Adrenal gland (tissue), 5 donors: Measurements from ENCODE around the gene RPL26.

Experiments
- POLR2A ChIP-seq, 2 donors: fragments of 450-650 bp; IDR thresholded peaks; one replicate each; pipeline ENCODE4 v1.6.1; 2017; ENCODE audit warnings: antibody characterized with exemption in 2 of 2, mild to moderate bottlenecking in 2 of 2, moderate library complexity in 1 of 2
- TF ChIP-seq, protein P1 (sequence below), 6 experiments: fragments of 450-650 bp in 4 of 6; fragments of 200-600 bp in 2 of 6; sonication (generic) in 1 of 6; IDR thresholded peaks; 1 replicate in 5 of 6; 2 replicates in 1 of 6; pipeline versions ENCODE4 v1.5.1 to v1.8.0; 2016 to 2021; ENCODE audit warnings: antibody characterized with exemption in 6 of 6, mild to moderate bottlenecking in 2 of 6, moderate library complexity in 1 of 6
- donor health status: DM: no; HTN: no; CAD: no.

DNA sequence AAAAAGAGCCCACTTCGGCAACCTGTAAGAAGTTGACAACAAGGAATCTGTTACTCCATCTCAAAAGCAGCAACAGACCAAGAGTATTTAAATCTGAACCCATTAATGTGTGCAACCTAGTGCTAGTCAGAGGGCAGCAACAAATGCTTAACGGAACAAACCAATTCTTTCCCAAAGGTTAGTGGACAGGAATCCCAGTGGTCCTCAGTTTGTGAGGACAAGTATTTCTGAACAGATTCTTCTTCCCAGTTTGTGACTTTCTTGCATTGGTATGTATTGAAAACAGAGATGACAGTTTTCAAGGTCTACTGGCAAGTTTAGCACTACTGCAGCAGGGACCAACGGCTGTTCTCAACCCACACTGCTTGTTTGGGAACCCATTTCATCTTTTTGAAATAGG lies 2.9 kb downstream of the RPL26 start:
- TF ChIP-seq, protein P1, sequence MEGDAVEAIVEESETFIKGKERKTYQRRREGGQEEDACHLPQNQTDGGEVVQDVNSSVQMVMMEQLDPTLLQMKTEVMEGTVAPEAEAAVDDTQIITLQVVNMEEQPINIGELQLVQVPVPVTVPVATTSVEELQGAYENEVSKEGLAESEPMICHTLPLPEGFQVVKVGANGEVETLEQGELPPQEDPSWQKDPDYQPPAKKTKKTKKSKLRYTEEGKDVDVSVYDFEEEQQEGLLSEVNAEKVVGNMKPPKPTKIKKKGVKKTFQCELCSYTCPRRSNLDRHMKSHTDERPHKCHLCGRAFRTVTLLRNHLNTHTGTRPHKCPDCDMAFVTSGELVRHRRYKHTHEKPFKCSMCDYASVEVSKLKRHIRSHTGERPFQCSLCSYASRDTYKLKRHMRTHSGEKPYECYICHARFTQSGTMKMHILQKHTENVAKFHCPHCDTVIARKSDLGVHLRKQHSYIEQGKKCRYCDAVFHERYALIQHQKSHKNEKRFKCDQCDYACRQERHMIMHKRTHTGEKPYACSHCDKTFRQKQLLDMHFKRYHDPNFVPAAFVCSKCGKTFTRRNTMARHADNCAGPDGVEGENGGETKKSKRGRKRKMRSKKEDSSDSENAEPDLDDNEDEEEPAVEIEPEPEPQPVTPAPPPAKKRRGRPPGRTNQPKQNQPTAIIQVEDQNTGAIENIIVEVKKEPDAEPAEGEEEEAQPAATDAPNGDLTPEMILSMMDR (IDR thresholded peaks at IDR 0.05): no peak
- TF ChIP-seq POLR2A (IDR thresholded peaks at IDR 0.05): no peak
